Spleen (tissue), 11 donors: ENCODE data around the gene ATP1A2. TPM values are rescaled to one million over a fixed set of nuclear protein-coding genes. Genes with fewer than 3 reads are reported as not detected.
A peak's percentile ranks its signal among the peaks of the same experiment; 100 is the strongest.

Source experiments
- DNase-seq: peaks from one replicate; pipeline ENCODE4 v3.0.0-alpha.2; 2020
- H3K27ac ChIP-seq, 8 donors: fragments of 200-600 bp; sonication (generic) in 7 of 8; 1 replicate in 4 of 8; 2 replicates in 4 of 8; pipeline versions ENCODE4 v1.5.0 to v1.8.0; 2016 to 2021; ENCODE audit warnings: inconsistent platforms in 4 of 8, mild to moderate bottlenecking in 4 of 8, moderate library complexity in 1 of 8
- H3K27me3 ChIP-seq, 7 donors: fragments of 200-600 bp; sonication (generic) in 6 of 7; replicated peaks in 1 of 7; 1 replicate in 4 of 7; 2 replicates in 3 of 7; pipeline versions ENCODE4 v1.5.0 to v1.8.0; 2016 to 2021; ENCODE audit warnings: inconsistent platforms in 3 of 7, mild to moderate bottlenecking in 1 of 7
- H3K36me3 ChIP-seq, 6 donors: fragments of 200-600 bp; sonication (generic) in 5 of 6; 1 replicate in 4 of 6; 2 replicates in 2 of 6; pipeline versions ENCODE4 v1.5.0 to v1.8.0; 2016 to 2021; ENCODE audit warnings: inconsistent platforms in 2 of 6
- H3K4me1 ChIP-seq, 6 donors: fragments of 200-600 bp; sonication (generic) in 5 of 6; 1 replicate in 3 of 6; 2 replicates in 3 of 6; pipeline versions ENCODE4 v1.5.0 to v1.8.0; 2016 to 2021; ENCODE audit warnings: inconsistent platforms in 3 of 6
- H3K4me3 ChIP-seq, 8 donors: fragments of 200-600 bp; sonication (generic) in 7 of 8; 1 replicate in 4 of 8; 2 replicates in 4 of 8; pipeline versions ENCODE4 v1.5.0 to v1.8.0; 2016 to 2021; ENCODE audit warnings: inconsistent platforms in 4 of 8, mild to moderate bottlenecking in 4 of 8, moderate library complexity in 2 of 8
- H3K9me3 ChIP-seq, 8 donors: fragments of 200-600 bp; sonication (generic) in 7 of 8; 1 replicate in 4 of 8; 2 replicates in 4 of 8; pipeline versions ENCODE4 v1.5.0 to v1.8.0; 2016 to 2021; ENCODE audit warnings: inconsistent platforms in 4 of 8
- CTCF ChIP-seq, 11 experiments: fragments of 200-600 bp in 7 of 11; fragments of 450-650 bp in 4 of 11; sonication (generic) in 4 of 11; IDR thresholded peaks in 8 of 11; conservative IDR thresholded peaks in 3 of 11; 1 replicate in 7 of 11; 2 replicates in 4 of 11; pipeline versions ENCODE4 v1.4.0 to v1.8.0; 2016 to 2021; ENCODE audit warnings: antibody characterized with exemption in 11 of 11, inconsistent platforms in 4 of 11, mild to moderate bottlenecking in 1 of 11
- POLR2A ChIP-seq, 3 donors: fragments of 450-650 bp; IDR thresholded peaks; one replicate each; pipeline ENCODE4 v1.5.1; 2017; ENCODE audit warnings: antibody characterized with exemption in 3 of 3, mild to moderate bottlenecking in 1 of 3
- POLR2AphosphoS5 ChIP-seq, 3 donors: sonication (generic); formaldehyde crosslinking; IDR thresholded peaks; one replicate each; pipeline ENCODE4 v1.5.1; 2017; ENCODE audit warnings: antibody characterized with exemption in 3 of 3
- WGBS, 5 donors: extraction: QIAGEN DNeasy Blood & Tissue Kit in 3 of 5; methylation state at CpG; one replicate each; pipeline versions ENCODE4 v1.1.5 to v1.1.7; 2013 to 2018; 5-methylcytosine and 5-hydroxymethylcytosine counted together
- intact Hi-C: fragments of 100-400 bp; cut with DNase I; formaldehyde crosslinking; loops from one replicate; pipeline ENCODE4 v1.15.0; 2023; ENCODE audit warnings: low total_unique reads
- polyA plus RNA-seq, 3 donors: library from polyadenylated mRNA; stranded (reverse); fragments of 200-250 nt; gene quantifications; one replicate each; pipeline ENCODE4 v1.2.1, GENCODE V29; 2013
- total RNA-seq, 7 donors: library from RNA; depleted of rRNA in 3 of 7; stranded (reverse); fragments of >200 nt in 3 of 7; fragmentation: NEBNext Ultra II Directional in 4 of 7; extraction: Animal tissue kit (Norgen Biotek cat#: 25700) in 4 of 7; gene quantifications; one replicate each; pipeline versions ENCODE4 v1.1.0 to v1.2.1, GENCODE V29; 2016 to 2021
- donor health status: healthy with polysubstance abuse.
- donor health status: DM: no; HTN: no; CAD: no; lungs with moderate emphysema.
- donor health status: DM: no; HTN: no; CAD: no.
- donor health status: Bipolar disorder and iron deficiency.
- donor health status: healthy.
- donor health status: DM: no; HTN: no; CAD: no.
- donor health status: DM: yes; HTN: yes; CAD: no.

Gene ATP1A2
- total and polyA plus RNA-seq, 10 donors: 0.13 to 19.1 (median 0.85) TPM

- no peak overlapping the region for H3K27ac ChIP-seq
- no peaks in the 10 kb centered on the region for H3K9me3 ChIP-seq
- 8 to 50% (median 30%) methylated on average over 1 of the region's 1 CpG for WGBS, 5 donors
- no peak for TF ChIP-seq CTCF (IDR thresholded peaks at IDR 0.05 in 8 of 11, conservative IDR thresholded peaks at IDR 0.05 in 3 of 11)
- no peak for TF ChIP-seq POLR2AphosphoS5 (IDR thresholded peaks at IDR 0.05)
- TF ChIP-seq POLR2A (IDR thresholded peaks at IDR 0.05): no peak
- H3K4me1 ChIP-seq: peaks cover 0 to 9% (median 0%) of the 10 kb centered on the region in 6 donors
- peaks cover 0 to 25% (median 0%) of the 10 kb centered on the region in 7 donors for H3K27me3 ChIP-seq
- intact Hi-C loops: no loop called here
- H3K36me3 ChIP-seq: no peaks in the 10 kb centered on the region
- H3K4me3 ChIP-seq: peak overlapping the region in 1 of 8 donors; percentile 0
- no peak for DNase-seq
Observed at GRCh38 chr1:160117300-160117699, 1.7 kb downstream of the ATP1A2 start.

- H3K4me3 ChIP-seq: no peak overlapping the region
- 55 to 75% (median 57%) methylated on average over 8 of the region's 8 CpGs for WGBS, 5 donors
- TF ChIP-seq POLR2AphosphoS5 (IDR thresholded peaks at IDR 0.05): no peak
- TF ChIP-seq CTCF (IDR thresholded peaks at IDR 0.05 in 8 of 11, conservative IDR thresholded peaks at IDR 0.05 in 3 of 11): no peak
- TF ChIP-seq POLR2A (IDR thresholded peaks at IDR 0.05): no peak
- no peaks in the 10 kb centered on the region for H3K36me3 ChIP-seq
- peaks cover 0 to 9% (median 0%) of the 10 kb centered on the region in 6 donors for H3K4me1 ChIP-seq
- no peak overlapping the region for H3K27ac ChIP-seq
- no peak for DNase-seq
- intact Hi-C loops: no loop called here
- peaks cover 0 to 25% (median 0%) of the 10 kb centered on the region in 7 donors for H3K27me3 ChIP-seq
- no peaks in the 10 kb centered on the region for H3K9me3 ChIP-seq
Observed at GRCh38 chr1:160117709-160118183, 2.2 kb downstream of the ATP1A2 start.

DNA sequence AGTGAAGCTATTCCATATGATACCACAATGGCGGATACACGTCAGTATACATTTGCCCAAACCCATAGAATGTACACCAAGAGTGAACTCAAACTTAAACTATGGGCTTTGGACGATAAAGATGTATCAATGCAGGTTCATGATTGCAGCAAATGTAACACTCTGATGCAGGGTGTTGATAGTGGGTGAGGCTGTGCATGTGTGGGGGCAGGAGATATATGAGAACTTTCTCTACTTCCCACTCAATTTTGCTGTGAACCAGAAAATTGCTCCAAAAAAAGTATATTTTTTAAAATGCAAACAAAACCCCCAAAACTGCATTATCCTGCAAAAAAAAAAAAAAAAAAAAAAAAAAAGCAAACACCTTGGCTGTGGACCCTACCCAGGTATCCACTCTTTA, 3.4 kb downstream of the ATP1A2 start:
- no peak overlapping the region for H3K27ac ChIP-seq
- no peaks in the 10 kb centered on the region for H3K9me3 ChIP-seq
- peaks cover 0 to 25% (median 0%) of the 10 kb centered on the region in 7 donors for H3K27me3 ChIP-seq
- intact Hi-C loops: no loop called here
- no peaks in the 10 kb centered on the region for H3K36me3 ChIP-seq
- DNase-seq: no peak
- TF ChIP-seq CTCF (IDR thresholded peaks at IDR 0.05 in 8 of 11, conservative IDR thresholded peaks at IDR 0.05 in 3 of 11) (no peak), POLR2A (IDR thresholded peaks at IDR 0.05) (no peak)
- peaks cover 0 to 9% (median 0%) of the 10 kb centered on the region in 6 donors for H3K4me1 ChIP-seq
- H3K4me3 ChIP-seq: no peak overlapping the region
- 70 to 97% (median 91%) methylated on average over 3 of the region's 3 CpGs for WGBS, 5 donors

- Histone ChIP-seq H3K4me1 (peaks cover 0 to 8% (median 0%) of the 10 kb centered on the region in 6 donors), H3K36me3 (no peaks in the 10 kb centered on the region), H3K9me3 (no peaks in the 10 kb centered on the region), H3K27me3 (peaks cover 0 to 19% (median 0%) of the 10 kb centered on the region in 7 donors), H3K27ac (no peak overlapping the region), H3K4me3 (no peak overlapping the region)
- no peak for TF ChIP-seq POLR2A (IDR thresholded peaks at IDR 0.05)
- TF ChIP-seq CTCF (IDR thresholded peaks at IDR 0.05 in 8 of 11, conservative IDR thresholded peaks at IDR 0.05 in 3 of 11): no peak
- no peak for TF ChIP-seq POLR2AphosphoS5 (IDR thresholded peaks at IDR 0.05)
- DNase-seq: peak; percentile 48
- WGBS, 5 donors: 85 to 95% (median 90%) methylated on average over 5 of the region's 5 CpGs
- intact Hi-C loops: no loop called here
Observed at GRCh38 chr1:160120797-160121196, 5.2 kb downstream of the ATP1A2 start.
